GM19023 (cell line): ENCODE data around the gene CUL5.
"Not testable (repeated sequence)": the region's sequence is repeated elsewhere in the genome, so short reads cannot be mapped to it uniquely, and the experiment has no call there.

Experiments
- ATAC-seq: cut with Tn5 transposase; IDR thresholded peaks from one replicate; pipeline ENCODE4 v1.9.1; 2021; ENCODE audit warnings: mild to moderate bottlenecking, moderate library complexity; ENCODE audit not compliant: unreplicated experiment

The CUL5 gene

GRCh38 chr11:108019870-108020540 is 11.3 kb downstream of the CUL5 start:
- ATAC-seq: no peak

- peak; percentile 96 for ATAC-seq
These were observed 16.8 kb downstream of the CUL5 start for GRCh38 chr11:108025387-108026080.

DNA sequence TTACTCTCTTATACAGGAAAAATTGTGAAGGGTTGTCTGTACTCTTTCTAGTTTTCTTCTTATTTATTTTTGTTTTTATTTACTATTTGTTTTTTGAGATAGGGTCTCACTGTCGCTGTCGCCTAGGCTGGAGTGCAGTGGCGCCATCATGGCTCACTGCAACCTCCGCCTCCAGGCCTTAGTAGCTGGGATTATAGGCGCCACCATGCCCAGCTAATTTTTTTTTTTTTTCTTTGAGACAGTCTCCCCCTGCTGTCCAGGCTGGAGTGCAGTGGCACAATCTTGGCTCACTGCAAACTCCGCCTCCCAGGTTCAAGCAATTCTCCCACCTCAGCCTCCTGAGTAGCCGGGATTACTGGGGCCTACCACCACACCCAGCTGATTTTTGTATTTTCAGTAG is 18.4 kb downstream of the CUL5 start:
- no peak for ATAC-seq

DNA sequence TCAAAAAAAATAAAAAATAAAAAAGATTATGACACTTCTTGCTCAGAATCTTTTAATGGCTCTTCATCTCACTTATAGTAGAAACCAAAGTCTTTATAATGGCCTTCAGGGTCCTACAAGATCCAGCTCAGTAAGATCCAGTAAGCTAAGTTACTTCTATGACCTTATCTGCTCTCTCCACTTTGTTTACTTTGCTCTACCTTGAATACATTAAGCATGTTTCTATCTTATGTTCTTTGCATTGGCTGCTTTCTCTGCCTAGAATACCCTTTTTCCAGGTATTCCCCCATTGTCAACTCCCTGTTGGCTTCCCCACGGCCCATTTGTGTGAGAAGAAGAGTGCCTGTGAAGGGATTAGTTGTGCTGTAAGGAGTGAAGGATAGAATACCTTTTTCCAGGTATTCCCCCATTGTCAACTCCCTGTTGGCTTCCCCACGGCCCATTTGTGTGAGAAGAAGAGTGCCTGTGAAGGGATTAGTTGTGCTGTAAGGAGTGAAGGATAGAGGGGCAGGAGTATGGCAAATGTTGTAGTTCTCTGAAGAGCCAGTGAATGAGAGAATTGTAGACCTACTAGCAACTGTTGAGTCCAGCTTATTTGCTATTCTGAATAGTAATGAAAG is 20.2 kb downstream of the CUL5 start:
- not testable (repeated sequence) for ATAC-seq

GRCh38 chr11:108031604-108032003 is 22.9 kb downstream of the CUL5 start:
- not testable (repeated sequence) for ATAC-seq

DNA sequence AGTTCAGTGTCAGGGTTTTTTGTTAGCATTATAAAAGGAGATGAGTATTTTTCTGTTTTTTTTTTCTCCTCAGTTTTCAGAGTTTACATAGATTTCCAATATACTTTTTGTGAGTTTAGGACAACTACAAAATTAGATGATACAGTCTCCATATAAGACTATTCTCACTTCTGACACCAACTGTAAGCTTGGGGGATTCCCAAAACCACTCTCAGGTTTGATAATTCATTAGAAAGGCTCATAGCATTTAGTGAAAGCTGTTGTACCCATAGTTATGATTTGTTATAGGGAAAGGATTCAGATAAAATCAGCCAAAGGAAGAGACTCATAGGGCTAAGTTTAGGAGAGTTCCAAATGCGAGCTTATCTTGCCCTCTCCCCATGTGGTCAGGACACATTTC is 24.1 kb downstream of the CUL5 start:
- no peak for ATAC-seq

GRCh38 chr11:108034034-108034433 is 25.3 kb downstream of the CUL5 start:
- ATAC-seq: no peak

DNA sequence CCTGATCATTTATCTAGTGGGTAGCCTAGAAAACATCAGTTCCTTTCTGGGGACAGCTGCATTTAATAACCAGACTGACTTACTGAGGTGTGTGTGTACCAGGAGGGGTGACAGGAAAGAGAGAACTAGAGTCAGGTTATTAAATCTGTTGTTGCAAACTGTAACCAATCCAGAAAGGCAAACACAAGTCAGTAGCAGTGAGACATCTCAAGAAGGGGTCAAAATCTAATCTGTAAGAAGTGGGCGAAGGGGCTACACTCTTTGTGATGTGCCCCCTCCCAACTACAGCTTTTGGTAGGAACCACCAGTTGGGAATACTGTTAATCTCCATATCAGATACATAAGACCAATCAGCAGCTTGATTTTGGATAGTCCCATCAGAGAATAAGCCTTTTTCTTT is 26.3 kb downstream of the CUL5 start:
- ATAC-seq: no peak

DNA sequence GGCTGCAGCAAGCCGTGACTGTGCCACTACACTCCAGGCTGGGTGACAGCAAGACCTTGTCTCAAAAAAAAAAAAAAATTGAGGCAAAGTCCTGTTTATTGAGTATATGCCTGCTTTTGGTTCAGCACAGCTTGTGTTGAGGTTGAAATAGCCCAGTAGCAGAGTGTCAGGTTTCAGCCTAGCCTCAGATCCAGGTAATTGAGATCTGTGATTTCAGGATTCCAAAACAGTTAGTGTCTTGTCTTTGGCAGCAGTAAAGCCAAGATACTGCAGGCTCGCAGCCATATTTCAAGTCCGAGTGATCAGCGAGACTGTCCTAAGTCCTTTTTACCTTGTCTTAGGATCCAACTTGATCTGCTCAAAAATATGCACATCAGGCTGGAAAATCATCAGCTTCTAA is 27.0 kb downstream of the CUL5 start:
- ATAC-seq: no peak

DNA sequence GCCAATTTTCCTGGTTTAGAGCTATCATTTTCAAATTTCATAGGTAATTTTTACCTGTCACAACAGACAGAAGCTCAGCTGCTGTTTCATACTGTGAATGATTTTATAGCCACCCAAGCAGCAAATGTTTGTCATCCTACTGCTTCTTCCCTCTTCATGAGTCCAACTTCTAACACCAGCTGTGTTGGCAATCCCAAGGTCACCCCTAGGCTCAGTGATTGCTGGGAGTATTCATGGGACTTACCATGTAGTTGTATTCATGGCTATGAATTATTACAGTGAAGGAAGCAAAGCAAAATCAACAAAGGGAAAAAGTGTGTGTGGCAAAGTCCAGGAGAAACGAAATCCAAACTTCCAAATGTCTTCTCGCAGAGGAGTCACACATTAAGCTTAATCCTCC is 28.5 kb downstream of the CUL5 start:
- no peak for ATAC-seq

- ATAC-seq: no peak
These were observed 28.9 kb downstream of the CUL5 start for GRCh38 chr11:108037636-108038035.

GRCh38 chr11:108048269-108048668 is 39.6 kb downstream of the CUL5 start:
- ATAC-seq: no peak

GRCh38 chr11:108062336-108062735 is 53.6 kb downstream of the CUL5 start:
- no peak for ATAC-seq

DNA sequence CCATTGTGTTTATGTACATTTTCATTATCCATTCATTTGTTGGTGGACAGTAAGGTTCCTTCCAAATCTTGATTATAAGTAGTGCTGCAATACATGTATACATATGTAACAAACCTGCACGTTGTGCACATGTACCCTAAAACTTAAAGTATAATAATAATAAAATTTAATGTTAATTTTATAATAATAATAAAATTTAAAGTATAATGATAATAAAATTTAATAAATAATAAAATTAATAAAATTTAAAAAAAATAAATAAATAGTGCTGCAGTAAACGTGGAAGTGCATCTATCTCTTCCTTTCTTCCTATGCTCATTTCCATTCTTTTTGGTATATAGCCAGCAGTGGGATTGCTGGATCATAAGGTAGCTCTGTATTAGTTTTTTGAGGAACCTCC is 54.7 kb downstream of the CUL5 start:
- ATAC-seq: no peak

- ATAC-seq: no peak
These were observed 61.2 kb downstream of the CUL5 start for GRCh38 chr11:108069947-108070346.

- ATAC-seq: no peak
These were observed 76.1 kb downstream of the CUL5 start for GRCh38 chr11:108084811-108085210.

- no peak for ATAC-seq
These were observed 77.0 kb downstream of the CUL5 start for GRCh38 chr11:108085672-108086071.

GRCh38 chr11:108092134-108092533 is 83.4 kb downstream of the CUL5 start:
- ATAC-seq: no peak

GRCh38 chr11:108093128-108093904 is 84.6 kb downstream of the CUL5 start:
- ATAC-seq: no peak

- ATAC-seq: no peak
These were observed 88.5 kb downstream of the CUL5 start for GRCh38 chr11:108097179-108097578.

DNA sequence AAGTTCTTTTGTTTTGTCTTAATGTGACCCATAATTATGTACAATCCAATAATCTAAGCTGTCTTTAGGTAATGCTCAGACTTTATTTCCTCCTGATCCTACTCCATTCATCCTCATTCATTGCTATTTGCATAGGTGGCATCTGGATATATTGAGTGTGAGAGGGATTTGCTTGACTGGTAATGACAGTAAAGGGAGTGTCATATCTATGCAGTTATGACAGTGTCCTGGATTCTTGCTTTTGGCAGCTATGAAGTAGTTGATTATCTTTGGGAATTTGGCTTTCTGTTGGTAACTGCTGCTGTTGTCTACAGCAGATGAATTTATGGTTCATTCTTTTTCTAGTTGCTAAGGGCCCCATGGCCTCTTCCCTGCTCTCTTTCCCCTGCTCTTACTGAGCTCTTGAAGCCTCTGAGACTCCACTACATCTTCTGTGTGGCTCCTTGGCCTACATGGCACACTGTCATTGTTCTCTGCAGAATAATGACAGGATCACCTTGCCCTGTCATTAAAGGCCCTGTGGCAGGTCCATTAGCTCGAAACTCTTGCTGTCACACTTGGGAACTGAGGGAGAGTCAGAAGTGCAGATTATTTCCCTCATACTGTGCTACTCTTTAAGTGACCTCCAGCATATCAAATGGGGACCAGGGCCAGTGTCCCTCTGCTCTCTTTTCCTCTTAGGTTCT is 92.5 kb downstream of the CUL5 start:
- no peak for ATAC-seq
